Measurements from ENCODE around the gene KRTAP10-12. TPM values are rescaled to one million over a fixed set of nuclear protein-coding genes. Genes with fewer than 3 reads are reported as not detected.
"Not testable (repeated sequence)": the region's sequence is repeated elsewhere in the genome, so short reads cannot be mapped to it uniquely, and the experiment has no call there.

Gene KRTAP10-12, protein sequence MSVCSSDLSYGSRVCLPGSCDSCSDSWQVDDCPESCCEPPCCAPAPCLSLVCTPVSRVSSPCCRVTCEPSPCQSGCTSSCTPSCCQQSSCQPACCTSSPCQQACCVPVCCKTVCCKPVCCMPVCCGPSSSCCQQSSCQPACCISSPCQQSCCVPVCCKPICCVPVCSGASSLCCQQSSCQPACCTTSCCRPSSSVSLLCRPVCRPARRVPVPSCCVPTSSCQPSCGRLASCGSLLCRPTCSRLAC
- not detected for total RNA-seq
- long read RNA-seq: 0 reads

DNA sequence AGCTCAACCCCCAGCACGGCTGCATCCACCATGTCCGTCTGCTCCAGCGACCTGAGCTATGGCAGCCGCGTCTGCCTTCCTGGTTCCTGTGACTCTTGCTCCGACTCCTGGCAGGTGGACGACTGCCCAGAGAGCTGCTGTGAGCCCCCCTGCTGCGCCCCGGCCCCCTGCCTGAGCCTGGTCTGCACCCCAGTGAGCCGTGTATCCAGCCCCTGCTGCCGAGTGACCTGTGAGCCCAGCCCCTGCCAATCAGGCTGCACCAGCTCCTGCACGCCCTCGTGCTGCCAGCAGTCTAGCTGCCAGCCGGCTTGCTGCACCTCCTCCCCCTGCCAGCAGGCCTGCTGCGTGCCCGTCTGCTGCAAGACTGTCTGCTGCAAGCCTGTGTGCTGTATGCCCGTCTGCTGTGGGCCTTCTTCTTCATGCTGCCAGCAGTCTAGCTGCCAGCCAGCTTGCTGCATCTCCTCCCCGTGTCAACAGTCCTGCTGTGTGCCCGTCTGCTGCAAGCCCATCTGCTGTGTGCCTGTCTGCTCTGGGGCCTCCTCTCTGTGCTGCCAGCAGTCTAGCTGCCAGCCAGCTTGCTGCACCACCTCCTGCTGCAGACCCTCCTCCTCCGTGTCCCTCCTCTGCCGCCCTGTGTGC, at the start of gene KRTAP10-12:
TSS of gene KRTAP10-12 (plus strand) at position 1 of the 639 bp plus-strand sequence. CDS start at position 31, 30 bp downstream.
- H3K36me3 ChIP-seq; H3K27ac ChIP-seq (replicated peaks); H3K4me1 ChIP-seq; DNase-seq; H3K4me3 ChIP-seq; intact Hi-C loops (cut with micrococcal nuclease): not testable (repeated sequence)
- Histone ChIP-seq H3K9me3 (replicated peaks) (peaks cover 26% of the 10 kb centered on the region), H3K27me3 (ENCODE audit: low read depth) (peaks cover 68% of the 10 kb centered on the region)

DNA sequence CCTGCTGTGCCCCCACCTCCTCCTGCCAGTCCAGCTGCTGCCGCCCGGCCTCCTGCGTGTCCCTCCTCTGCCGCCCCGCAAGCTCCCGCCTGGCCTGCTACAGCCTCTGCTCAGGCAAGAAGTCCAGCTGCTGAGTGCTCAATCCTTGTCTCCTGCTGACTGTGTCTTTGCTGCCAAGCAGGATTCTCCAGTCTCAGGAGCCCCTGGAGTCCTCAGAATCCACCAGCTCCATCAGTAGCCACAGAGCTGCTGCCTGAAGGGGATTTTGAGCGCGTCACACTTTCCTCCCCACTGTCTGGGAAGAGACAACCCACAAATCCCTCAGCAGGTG, 49.8 kb upstream of the KRTAP10-12 start:
- Histone ChIP-seq H3K27me3 (ENCODE audit: low read depth) (peaks cover 22% of the 10 kb centered on the region), H3K36me3 (no peaks in the 10 kb centered on the region), H3K9me3 (replicated peaks) (peaks cover 24% of the 10 kb centered on the region), H3K27ac (replicated peaks) (no peak overlapping the region), H3K4me3 (no peak overlapping the region), H3K4me1 (no peaks in the 10 kb centered on the region)
- DNase-seq: no peak
- TF ChIP-seq CTCF (IDR thresholded peaks at IDR 0.05; ENCODE audit: borderline replicate concordance): no peak
- intact Hi-C loops (cut with micrococcal nuclease): no loop called here

DNA sequence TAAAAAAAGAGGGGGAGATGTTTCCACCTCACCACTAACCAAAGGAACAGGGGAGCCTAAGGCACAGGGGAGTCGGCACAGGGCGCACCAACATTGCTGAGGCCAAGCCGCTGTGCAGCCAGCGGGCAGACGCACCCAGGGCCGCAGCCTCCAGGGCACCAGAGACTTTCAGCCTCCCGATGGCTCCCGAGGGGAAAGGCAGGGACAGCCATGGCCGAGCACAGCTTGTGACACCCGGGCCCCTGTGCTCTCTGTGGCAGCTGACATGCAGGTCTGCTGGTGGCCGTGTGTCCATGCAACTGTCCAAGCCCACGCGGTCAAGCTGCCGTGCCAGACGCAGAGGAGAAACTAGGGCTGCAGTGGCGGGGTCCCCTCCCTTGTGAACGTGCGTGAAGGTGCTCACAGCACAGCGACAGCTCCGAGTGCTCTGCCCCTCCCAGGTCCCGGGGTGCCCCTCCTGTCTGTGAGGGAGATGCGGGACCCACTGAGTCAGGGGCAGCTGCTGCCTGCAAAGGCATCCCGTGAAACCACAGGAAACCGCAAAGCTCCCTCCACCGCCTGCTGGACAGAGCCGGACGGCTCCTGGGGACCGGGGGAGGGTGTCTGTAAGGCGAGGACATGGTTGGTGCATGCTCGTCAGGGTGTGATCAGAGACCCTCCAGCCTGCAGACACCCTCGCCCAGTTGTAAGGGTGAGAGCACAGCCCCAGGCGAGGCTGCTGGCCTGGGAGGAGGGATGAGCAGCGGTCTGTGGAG, 48.2 kb upstream of the KRTAP10-12 start:
- peaks cover 22% of the 10 kb centered on the region for H3K27me3 ChIP-seq (ENCODE audit: low read depth)
- intact Hi-C loops (cut with micrococcal nuclease): no loop called here
- no peak for DNase-seq

GRCh38 chr21:44649521-44650100, 47.4 kb upstream of the KRTAP10-12 start:
- H3K27ac ChIP-seq (replicated peaks): no peak overlapping the region
- no peak overlapping the region for H3K4me3 ChIP-seq
- no peak for DNase-seq
- no peaks in the 10 kb centered on the region for H3K4me1 ChIP-seq
- intact Hi-C loops (cut with micrococcal nuclease): no loop called here
- TF ChIP-seq CTCF (IDR thresholded peaks at IDR 0.05; ENCODE audit: borderline replicate concordance): no peak
- H3K9me3 ChIP-seq (replicated peaks): peaks cover 11% of the 10 kb centered on the region
- peaks cover 22% of the 10 kb centered on the region for H3K27me3 ChIP-seq (ENCODE audit: low read depth)
- H3K36me3 ChIP-seq: no peaks in the 10 kb centered on the region

More for the DNA sequence above, 48.2 kb upstream of the KRTAP10-12 start:
- Histone ChIP-seq H3K4me3 (no peak overlapping the region), H3K36me3 (no peaks in the 10 kb centered on the region), H3K9me3 (replicated peaks) (peaks cover 20% of the 10 kb centered on the region), H3K4me1 (no peaks in the 10 kb centered on the region), H3K27ac (replicated peaks) (no peak overlapping the region)
- no peak for TF ChIP-seq CTCF (IDR thresholded peaks at IDR 0.05; ENCODE audit: borderline replicate concordance)

- Histone ChIP-seq H3K9me3 (replicated peaks) (peaks cover 3% of the 10 kb centered on the region), H3K36me3 (no peaks in the 10 kb centered on the region), H3K27me3 (ENCODE audit: low read depth) (peaks cover 22% of the 10 kb centered on the region), H3K27ac (replicated peaks) (no peak overlapping the region), H3K4me3 (no peak overlapping the region), H3K4me1 (no peaks in the 10 kb centered on the region)
- intact Hi-C loops (cut with micrococcal nuclease): no loop called here
- TF ChIP-seq CTCF (IDR thresholded peaks at IDR 0.05; ENCODE audit: borderline replicate concordance): no peak
- DNase-seq: no peak
Measured at GRCh38 chr21:44650265-44650972, 46.6 kb upstream of the KRTAP10-12 start.
